Mesothelial cell of epicardium (in vitro differentiated cells): ENCODE measurements around the gene LRRC18. TPM values are rescaled to one million over a fixed set of nuclear protein-coding genes. Genes with fewer than 3 reads are reported as not detected.

Source experiments
- DNase-seq, 2 experiments: peaks; one replicate each; pipeline ENCODE4 v3.0.0; 2021; ENCODE audit warnings: low spot score in 2 of 2; ENCODE audit not compliant: unreplicated experiment in 2 of 2
- H3K27ac Mint-ChIP-seq: 2 replicates; pipeline ENCODE4 v1.8.0; 2021; ENCODE audit warnings: mixed read lengths
- H3K27me3 Mint-ChIP-seq: 2 replicates; pipeline ENCODE4 v1.8.0; 2021; ENCODE audit warnings: low read depth, mixed read lengths
- H3K36me3 Mint-ChIP-seq: 2 replicates; pipeline ENCODE4 v1.8.0; 2021; ENCODE audit warnings: mixed read lengths
- H3K4me1 Mint-ChIP-seq: 2 replicates; pipeline ENCODE4 v1.8.0; 2021; ENCODE audit warnings: mixed read lengths
- H3K4me3 Mint-ChIP-seq: 2 replicates; pipeline ENCODE4 v1.8.0; 2021; ENCODE audit warnings: mild to moderate bottlenecking, moderate library complexity, mixed read lengths
- H3K9me3 Mint-ChIP-seq: 2 replicates; pipeline ENCODE4 v1.8.0; 2021; ENCODE audit warnings: mixed read lengths
- total RNA-seq: library from RNA; stranded (reverse); gene quantifications from 3 replicates; pipeline ENCODE4 v1.2.1, GENCODE V29; 2021
- TF ChIP-seq, protein P1 (sequence below): fragments of 200-600 bp; sonication (generic); IDR thresholded peaks from one replicate; pipeline ENCODE4 v1.5.0; 2021; ENCODE audit warnings: antibody characterized with exemption; ENCODE audit not compliant: unreplicated experiment

LRRC18 gene
- total RNA-seq, 1 donor from 2014 or later: not detected

GRCh38 chr10:48926255-48926654, 13.4 kb downstream of the LRRC18 start:
- DNase-seq: no peak
- H3K27me3 Mint-ChIP-seq: peaks cover 27% of the 10 kb centered on the region

DNA sequence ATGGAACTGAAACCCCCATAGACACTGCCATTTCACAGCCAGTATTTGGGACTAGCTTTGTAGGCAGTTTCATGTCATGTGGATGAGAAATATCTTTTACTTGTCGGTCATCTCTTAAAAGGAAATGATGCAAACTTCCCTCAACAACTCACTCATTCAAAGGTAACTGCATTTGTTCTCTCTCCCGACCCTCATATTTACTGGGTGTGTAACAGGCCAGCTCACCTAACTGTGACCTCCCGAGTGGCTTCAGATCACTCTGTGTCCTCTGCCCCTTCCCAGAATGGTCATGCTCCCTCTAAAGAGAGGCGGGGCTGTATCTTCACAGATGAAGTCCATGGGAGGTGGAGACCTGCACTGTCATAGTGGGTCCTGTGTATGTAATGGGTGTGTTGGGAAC, 14.7 kb downstream of the LRRC18 start:
- TF ChIP-seq, protein P1, sequence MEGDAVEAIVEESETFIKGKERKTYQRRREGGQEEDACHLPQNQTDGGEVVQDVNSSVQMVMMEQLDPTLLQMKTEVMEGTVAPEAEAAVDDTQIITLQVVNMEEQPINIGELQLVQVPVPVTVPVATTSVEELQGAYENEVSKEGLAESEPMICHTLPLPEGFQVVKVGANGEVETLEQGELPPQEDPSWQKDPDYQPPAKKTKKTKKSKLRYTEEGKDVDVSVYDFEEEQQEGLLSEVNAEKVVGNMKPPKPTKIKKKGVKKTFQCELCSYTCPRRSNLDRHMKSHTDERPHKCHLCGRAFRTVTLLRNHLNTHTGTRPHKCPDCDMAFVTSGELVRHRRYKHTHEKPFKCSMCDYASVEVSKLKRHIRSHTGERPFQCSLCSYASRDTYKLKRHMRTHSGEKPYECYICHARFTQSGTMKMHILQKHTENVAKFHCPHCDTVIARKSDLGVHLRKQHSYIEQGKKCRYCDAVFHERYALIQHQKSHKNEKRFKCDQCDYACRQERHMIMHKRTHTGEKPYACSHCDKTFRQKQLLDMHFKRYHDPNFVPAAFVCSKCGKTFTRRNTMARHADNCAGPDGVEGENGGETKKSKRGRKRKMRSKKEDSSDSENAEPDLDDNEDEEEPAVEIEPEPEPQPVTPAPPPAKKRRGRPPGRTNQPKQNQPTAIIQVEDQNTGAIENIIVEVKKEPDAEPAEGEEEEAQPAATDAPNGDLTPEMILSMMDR: no peak
- DNase-seq: no peak
- no peaks in the 10 kb centered on the region for H3K9me3 Mint-ChIP-seq
- no peak overlapping the region for H3K4me3 Mint-ChIP-seq
- H3K27me3 Mint-ChIP-seq: peaks cover 31% of the 10 kb centered on the region
- H3K27ac Mint-ChIP-seq: no peak overlapping the region
- H3K36me3 Mint-ChIP-seq: no peaks in the 10 kb centered on the region
- no peaks in the 10 kb centered on the region for H3K4me1 Mint-ChIP-seq

More at GRCh38 chr10:48926255-48926654, 13.4 kb downstream of the LRRC18 start:
- no peaks in the 10 kb centered on the region for H3K36me3 Mint-ChIP-seq
- H3K4me1 Mint-ChIP-seq: no peaks in the 10 kb centered on the region
- H3K4me3 Mint-ChIP-seq: no peak overlapping the region
- no peak overlapping the region for H3K27ac Mint-ChIP-seq
- no peaks in the 10 kb centered on the region for H3K9me3 Mint-ChIP-seq
- TF ChIP-seq, protein P1: no peak

DNA sequence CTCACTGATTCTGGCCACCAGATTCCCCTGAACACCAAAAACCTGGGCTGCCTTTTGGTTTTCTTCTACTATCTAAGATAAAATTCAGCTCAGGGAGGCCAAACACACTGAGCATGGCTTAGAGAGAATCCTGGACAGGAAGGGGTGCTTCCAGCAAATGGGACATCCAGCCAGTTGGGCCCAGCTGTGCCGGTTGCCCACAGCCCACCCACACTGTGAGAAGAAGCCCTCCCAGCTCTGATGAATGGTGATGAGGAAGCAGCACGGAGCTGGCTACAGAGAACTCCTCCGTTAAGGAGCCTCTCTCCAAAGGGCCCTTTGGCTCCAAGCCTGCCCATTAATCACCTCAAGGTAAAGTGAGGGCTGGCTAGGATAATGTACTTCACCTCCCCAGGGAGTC, 15.9 kb downstream of the LRRC18 start:
- Mint-ChIP-seq H3K36me3 (no peaks in the 10 kb centered on the region), H3K4me3 (no peak overlapping the region), H3K27me3 (peaks cover 43% of the 10 kb centered on the region), H3K9me3 (no peaks in the 10 kb centered on the region), H3K27ac (no peak overlapping the region), H3K4me1 (no peaks in the 10 kb centered on the region)
- TF ChIP-seq, protein P1: no peak
- DNase-seq: no peak

GRCh38 chr10:48913674-48914073, 26.0 kb downstream of the LRRC18 start:
- no peaks in the 10 kb centered on the region for H3K36me3 Mint-ChIP-seq
- no peak overlapping the region for H3K27ac Mint-ChIP-seq
- H3K4me3 Mint-ChIP-seq: no peak overlapping the region
- TF ChIP-seq, protein P1: no peak
- DNase-seq: no peak
- no peaks in the 10 kb centered on the region for H3K9me3 Mint-ChIP-seq
- no peaks in the 10 kb centered on the region for H3K4me1 Mint-ChIP-seq
- peaks cover 81% of the 10 kb centered on the region for H3K27me3 Mint-ChIP-seq

- Mint-ChIP-seq H3K27ac (no peak overlapping the region), H3K9me3 (no peaks in the 10 kb centered on the region), H3K4me1 (no peaks in the 10 kb centered on the region), H3K36me3 (no peaks in the 10 kb centered on the region), H3K4me3 (no peak overlapping the region), H3K27me3 (peaks cover 75% of the 10 kb centered on the region)
- no peak for DNase-seq
- TF ChIP-seq, protein P1: no peak
Measured at GRCh38 chr10:48910548-48910947, 29.1 kb downstream of the LRRC18 start.

DNA sequence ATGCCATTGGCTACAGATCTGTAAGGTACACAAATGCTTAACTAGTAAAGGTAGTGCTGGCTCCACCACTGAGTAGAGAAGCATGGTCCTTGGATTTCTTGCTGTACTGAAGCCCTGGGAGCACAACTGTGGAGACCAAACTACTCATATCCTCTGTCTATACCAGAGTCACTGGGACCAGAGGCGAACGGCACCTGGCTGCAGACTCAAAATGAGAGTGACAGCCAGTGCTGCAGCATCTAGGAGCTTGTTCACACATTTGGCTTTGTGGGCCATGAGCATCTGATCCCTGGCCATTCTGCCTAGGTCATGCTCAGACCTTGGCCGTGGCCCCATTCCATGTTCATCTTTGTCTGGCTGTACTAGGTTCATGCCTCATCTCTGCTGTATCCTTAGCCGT, 31.9 kb downstream of the LRRC18 start:
- TF ChIP-seq, protein P1: no peak
- DNase-seq: no peak

More for the DNA sequence above, 31.9 kb downstream of the LRRC18 start:
- Mint-ChIP-seq H3K4me1 (no peaks in the 10 kb centered on the region), H3K36me3 (no peaks in the 10 kb centered on the region), H3K4me3 (no peak overlapping the region), H3K27ac (no peak overlapping the region), H3K9me3 (no peaks in the 10 kb centered on the region), H3K27me3 (peaks cover 71% of the 10 kb centered on the region)
